ENCODE measurements around the gene TJP1.
A peak's percentile ranks its signal among the peaks of the same experiment; 100 is the strongest.
"Not testable (repeated sequence)": the region's sequence is repeated elsewhere in the genome, so short reads cannot be mapped to it uniquely, and the experiment has no call there.

The TJP1 gene

GRCh38 chr15:29785136-29785535 lies 37.1 kb downstream of the TJP1 start:
- H3K4me3 ChIP-seq (ENCODE audit: low read depth, low read length) = no peak overlapping the region
- TF ChIP-seq, protein P1, sequence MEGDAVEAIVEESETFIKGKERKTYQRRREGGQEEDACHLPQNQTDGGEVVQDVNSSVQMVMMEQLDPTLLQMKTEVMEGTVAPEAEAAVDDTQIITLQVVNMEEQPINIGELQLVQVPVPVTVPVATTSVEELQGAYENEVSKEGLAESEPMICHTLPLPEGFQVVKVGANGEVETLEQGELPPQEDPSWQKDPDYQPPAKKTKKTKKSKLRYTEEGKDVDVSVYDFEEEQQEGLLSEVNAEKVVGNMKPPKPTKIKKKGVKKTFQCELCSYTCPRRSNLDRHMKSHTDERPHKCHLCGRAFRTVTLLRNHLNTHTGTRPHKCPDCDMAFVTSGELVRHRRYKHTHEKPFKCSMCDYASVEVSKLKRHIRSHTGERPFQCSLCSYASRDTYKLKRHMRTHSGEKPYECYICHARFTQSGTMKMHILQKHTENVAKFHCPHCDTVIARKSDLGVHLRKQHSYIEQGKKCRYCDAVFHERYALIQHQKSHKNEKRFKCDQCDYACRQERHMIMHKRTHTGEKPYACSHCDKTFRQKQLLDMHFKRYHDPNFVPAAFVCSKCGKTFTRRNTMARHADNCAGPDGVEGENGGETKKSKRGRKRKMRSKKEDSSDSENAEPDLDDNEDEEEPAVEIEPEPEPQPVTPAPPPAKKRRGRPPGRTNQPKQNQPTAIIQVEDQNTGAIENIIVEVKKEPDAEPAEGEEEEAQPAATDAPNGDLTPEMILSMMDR (IDR thresholded peaks at IDR 0.05; ENCODE audit: low read depth, low read length, missing control alignments) = no peak
- DNase-seq (ENCODE audit: low read depth) = peak; percentile 26
- in situ Hi-C loops (cut with HindIII; ENCODE audit: low sequenced_read_pairs) = no loop called here

DNA sequence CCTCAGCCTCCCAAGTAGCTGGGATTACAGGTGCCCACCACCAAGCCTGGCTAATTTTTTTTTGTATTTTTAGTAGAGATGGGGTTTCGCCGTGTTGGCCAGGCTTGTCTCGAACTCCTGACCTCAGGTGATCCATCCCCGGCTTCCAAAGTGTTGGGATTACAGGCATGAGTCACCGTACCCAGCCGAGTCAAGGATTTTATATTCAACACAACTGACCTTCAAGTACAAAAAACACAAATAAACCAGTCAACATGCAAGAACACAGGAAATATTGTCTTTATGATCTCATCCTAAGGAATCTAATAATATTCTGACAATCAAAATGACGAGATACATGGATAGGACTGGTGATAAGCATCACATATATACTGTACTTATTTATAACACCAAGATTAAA lies 37.9 kb downstream of the TJP1 start:
- H3K4me3 ChIP-seq (ENCODE audit: low read depth, low read length) = no peak overlapping the region
- DNase-seq (ENCODE audit: low read depth) = no peak
- in situ Hi-C loops (cut with HindIII; ENCODE audit: low sequenced_read_pairs) = no loop called here
- TF ChIP-seq, protein P1 (IDR thresholded peaks at IDR 0.05; ENCODE audit: low read depth, low read length, missing control alignments) = no peak

GRCh38 chr15:29782816-29783215 lies 39.5 kb downstream of the TJP1 start:
- DNase-seq (ENCODE audit: low read depth); H3K4me3 ChIP-seq (ENCODE audit: low read depth, low read length); in situ Hi-C loops (cut with HindIII; ENCODE audit: low sequenced_read_pairs): not testable (repeated sequence)

DNA sequence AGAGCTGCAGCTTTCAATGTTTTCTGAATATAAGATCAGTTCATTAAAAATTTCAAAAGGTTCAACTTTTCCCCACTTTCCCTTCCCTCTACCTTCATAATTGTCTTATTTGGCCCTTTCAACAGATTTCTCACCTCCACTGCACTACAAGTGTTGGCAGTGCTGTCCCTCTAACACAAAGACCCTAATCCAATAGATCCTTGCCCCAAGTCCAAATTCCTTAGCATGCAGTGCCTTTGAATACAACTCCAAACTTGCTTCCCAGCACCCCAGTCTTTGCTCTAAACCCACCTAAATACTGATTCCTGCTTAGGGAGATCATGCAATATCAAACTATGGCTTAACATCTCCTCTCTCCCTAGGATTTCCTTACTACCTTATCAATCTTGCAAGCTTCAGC lies 43.9 kb downstream of the TJP1 start:
- in situ Hi-C loops (cut with HindIII; ENCODE audit: low sequenced_read_pairs) = no loop called here

GRCh38 chr15:29776859-29777258 lies 45.4 kb downstream of the TJP1 start:
- H3K4me3 ChIP-seq (ENCODE audit: low read depth, low read length) = no peak overlapping the region
- TF ChIP-seq, protein P1 (IDR thresholded peaks at IDR 0.05; ENCODE audit: low read depth, low read length, missing control alignments) = no peak
- in situ Hi-C loops (cut with HindIII; ENCODE audit: low sequenced_read_pairs) = no loop called here
- no peak for DNase-seq (ENCODE audit: low read depth)

More for the DNA sequence above, 43.9 kb downstream of the TJP1 start:
- TF ChIP-seq, protein P1 (IDR thresholded peaks at IDR 0.05; ENCODE audit: low read depth, low read length, missing control alignments) = no peak
- no peak overlapping the region for H3K4me3 ChIP-seq (ENCODE audit: low read depth, low read length)
- DNase-seq (ENCODE audit: low read depth) = no peak

- H3K4me3 ChIP-seq (ENCODE audit: low read depth, low read length) = no peak overlapping the region
- in situ Hi-C loops (cut with HindIII; ENCODE audit: low sequenced_read_pairs) = no loop called here
- TF ChIP-seq, protein P1 (IDR thresholded peaks at IDR 0.05; ENCODE audit: low read depth, low read length, missing control alignments) = no peak
- no peak for DNase-seq (ENCODE audit: low read depth)
Observed at GRCh38 chr15:29774900-29775299, 47.4 kb downstream of the TJP1 start.

DNA sequence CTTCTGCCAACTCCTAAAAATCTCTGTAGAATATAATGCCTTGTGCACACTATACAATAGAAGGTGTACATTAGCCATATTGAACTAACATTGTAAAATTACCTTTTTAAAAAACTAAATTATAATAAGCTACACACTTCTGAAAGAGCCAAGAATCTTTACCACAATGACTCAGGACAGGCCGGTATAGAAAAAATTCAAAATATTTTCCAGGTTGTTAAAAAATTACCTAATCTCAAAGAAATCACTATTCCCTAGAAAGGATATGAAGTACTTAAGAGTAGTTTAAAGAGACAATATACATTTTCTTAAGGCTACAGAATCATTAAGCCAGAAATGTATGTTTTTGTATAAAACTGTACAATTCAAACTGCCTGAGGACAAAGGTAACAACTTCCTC lies 48.5 kb downstream of the TJP1 start:
- in situ Hi-C loops (cut with HindIII; ENCODE audit: low sequenced_read_pairs) = no loop called here
- TF ChIP-seq, protein P1 (IDR thresholded peaks at IDR 0.05; ENCODE audit: low read depth, low read length, missing control alignments) = no peak
- DNase-seq (ENCODE audit: low read depth) = no peak
- no peak overlapping the region for H3K4me3 ChIP-seq (ENCODE audit: low read depth, low read length)
